ENCODE data around the gene SIN3A. TPM values are rescaled to one million over a fixed set of nuclear protein-coding genes. Genes with fewer than 3 reads are reported as not detected.

SIN3A gene
- total RNA-seq, 2 donors from 2014 or later, result 16.0 to 25.5 TPM

DNA sequence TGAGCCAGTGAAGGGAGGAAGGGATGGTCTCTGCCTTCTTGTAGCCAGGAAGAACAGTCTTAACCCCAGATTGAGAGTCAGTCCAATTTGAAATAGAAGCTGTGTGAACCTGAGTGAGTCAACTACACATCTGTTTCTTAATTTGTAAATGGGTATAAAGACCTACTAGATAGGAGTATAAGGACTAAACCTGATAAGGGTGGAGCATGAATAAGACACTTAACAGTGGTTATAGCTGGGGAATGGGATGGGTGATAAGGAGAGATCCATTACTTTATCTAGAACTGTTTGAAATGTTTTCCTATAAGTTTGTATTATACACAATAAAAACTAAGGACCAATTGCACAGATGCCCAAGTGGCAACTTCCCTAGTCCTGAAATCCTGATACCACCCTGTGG is 84.5 kb downstream of the SIN3A start:
- peak overlapping the region in 1 of 2 donors; percentile 96 for H3K27ac ChIP-seq
- H3K9me3 ChIP-seq, result no peaks in the 10 kb centered on the region
- H3K27me3 ChIP-seq, result no peaks in the 10 kb centered on the region
- DNase-seq (ENCODE audit: low spot score), result no peak
- TF ChIP-seq, protein P1, sequence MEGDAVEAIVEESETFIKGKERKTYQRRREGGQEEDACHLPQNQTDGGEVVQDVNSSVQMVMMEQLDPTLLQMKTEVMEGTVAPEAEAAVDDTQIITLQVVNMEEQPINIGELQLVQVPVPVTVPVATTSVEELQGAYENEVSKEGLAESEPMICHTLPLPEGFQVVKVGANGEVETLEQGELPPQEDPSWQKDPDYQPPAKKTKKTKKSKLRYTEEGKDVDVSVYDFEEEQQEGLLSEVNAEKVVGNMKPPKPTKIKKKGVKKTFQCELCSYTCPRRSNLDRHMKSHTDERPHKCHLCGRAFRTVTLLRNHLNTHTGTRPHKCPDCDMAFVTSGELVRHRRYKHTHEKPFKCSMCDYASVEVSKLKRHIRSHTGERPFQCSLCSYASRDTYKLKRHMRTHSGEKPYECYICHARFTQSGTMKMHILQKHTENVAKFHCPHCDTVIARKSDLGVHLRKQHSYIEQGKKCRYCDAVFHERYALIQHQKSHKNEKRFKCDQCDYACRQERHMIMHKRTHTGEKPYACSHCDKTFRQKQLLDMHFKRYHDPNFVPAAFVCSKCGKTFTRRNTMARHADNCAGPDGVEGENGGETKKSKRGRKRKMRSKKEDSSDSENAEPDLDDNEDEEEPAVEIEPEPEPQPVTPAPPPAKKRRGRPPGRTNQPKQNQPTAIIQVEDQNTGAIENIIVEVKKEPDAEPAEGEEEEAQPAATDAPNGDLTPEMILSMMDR (IDR thresholded peaks at IDR 0.05), result no peak
- H3K4me3 ChIP-seq, result no peak overlapping the region
- peaks cover 0 to 22% of the 10 kb centered on the region in 2 donors for H3K4me1 ChIP-seq
- peaks cover 62% of the 10 kb centered on the region for H3K36me3 ChIP-seq

DNA sequence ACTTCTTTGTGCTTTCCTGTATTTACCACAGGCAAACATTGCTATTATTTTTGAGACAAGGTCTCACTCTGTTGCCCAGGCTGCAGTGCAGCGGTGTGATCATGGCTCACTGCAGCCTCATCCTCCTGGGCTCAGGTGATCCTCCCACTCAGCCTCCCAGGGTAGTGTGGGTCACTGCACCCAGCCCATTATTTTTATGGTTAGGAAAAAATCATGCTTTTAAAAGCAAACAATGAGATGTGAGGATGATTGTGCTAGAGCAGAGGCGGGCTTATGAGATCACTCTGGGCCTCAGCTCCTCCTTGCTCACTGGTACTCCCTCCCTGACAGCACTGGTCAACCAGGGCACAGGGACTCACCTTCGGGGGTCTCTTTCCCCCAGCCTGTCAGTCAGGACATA is 85.3 kb downstream of the SIN3A start:
- Histone ChIP-seq H3K4me1 (peaks cover 0 to 22% of the 10 kb centered on the region in 2 donors), H3K4me3 (no peak overlapping the region), H3K27ac (no peak overlapping the region), H3K9me3 (no peaks in the 10 kb centered on the region), H3K36me3 (peaks cover 62% of the 10 kb centered on the region), H3K27me3 (no peaks in the 10 kb centered on the region)
- no peak for DNase-seq (ENCODE audit: low spot score)
- TF ChIP-seq, protein P1 (IDR thresholded peaks at IDR 0.05), result no peak

DNA sequence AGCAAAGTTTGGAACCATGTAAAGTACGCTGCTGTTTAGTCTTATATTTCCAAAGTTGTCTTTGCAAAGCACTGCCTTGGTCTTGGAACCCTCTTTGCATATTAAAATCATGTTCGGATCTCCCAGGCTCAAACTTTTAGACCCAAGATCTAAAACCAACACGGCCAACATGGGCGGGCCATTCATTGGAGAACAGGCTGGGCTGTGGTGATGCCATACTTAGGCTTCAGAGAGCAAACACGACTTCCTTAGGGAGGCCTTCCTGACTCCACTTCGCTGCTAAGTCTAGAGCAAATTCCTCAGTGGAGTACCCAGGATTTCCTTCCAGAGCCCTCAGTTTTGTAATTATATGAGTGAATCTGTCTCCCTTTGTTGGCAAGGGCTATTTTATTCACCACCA is 86.6 kb downstream of the SIN3A start:
- DNase-seq (ENCODE audit: low spot score), result no peak
- Histone ChIP-seq H3K36me3 (peaks cover 68% of the 10 kb centered on the region), H3K4me3 (no peak overlapping the region), H3K27me3 (no peaks in the 10 kb centered on the region), H3K4me1 (peaks cover 0 to 21% of the 10 kb centered on the region in 2 donors), H3K9me3 (no peaks in the 10 kb centered on the region), H3K27ac (no peak overlapping the region)
- TF ChIP-seq, protein P1 (IDR thresholded peaks at IDR 0.05), result no peak

DNA sequence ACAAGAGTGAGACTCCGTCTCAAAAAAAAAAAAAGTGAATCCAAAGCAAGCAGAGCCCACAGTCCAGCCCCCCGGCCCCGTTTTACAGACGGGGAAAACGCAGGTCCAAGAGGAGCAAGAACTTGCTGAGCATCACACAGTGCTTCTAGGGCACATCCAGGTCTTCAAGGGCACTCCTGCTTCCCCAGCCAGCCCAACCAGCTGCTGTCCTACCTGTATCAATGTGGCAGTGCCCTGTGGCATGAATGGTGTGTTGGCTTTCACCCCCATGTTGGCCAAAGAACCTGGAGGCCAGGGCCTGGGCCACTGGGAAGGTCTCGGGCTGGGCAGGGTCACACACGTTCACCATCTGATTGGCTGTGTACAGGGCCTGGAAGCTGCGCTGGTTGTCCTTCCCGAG is 87.7 kb downstream of the SIN3A start:
- peaks cover 79% of the 10 kb centered on the region for H3K36me3 ChIP-seq

DNA sequence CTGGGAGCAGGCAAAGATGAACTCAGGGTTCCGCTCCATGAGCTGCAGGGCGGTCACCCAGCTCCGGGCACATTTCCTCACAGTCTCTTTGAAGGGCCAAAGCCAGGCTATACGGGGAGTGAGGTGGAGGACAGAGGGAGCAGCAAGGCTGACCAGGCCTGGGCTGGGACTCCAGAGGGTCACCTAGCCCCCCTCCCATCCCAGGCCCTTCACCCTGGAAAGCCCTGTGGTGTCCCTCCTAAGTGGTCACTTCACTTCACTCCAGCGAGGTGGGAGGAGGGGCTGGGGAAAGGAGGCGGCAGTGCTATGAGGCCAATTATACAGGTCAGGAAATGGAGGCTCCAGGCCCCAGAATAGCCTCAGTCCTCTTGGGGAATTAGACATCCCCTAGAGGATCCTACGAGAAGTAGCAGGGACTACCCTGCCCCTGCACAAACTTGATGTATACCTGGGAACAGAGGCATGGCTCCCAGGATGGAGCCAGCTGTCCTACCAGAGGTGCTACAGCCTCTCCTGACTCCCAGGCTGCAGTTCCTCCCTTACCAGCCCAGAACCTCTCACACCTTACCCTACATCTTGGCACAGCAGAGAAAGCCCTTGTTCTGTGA is 88.7 kb downstream of the SIN3A start:
- no peaks in the 10 kb centered on the region for H3K9me3 ChIP-seq
- H3K27ac ChIP-seq, result no peak overlapping the region
- no peak overlapping the region for H3K4me3 ChIP-seq
- H3K4me1 ChIP-seq, result peaks cover 0 to 8% of the 10 kb centered on the region in 2 donors
- DNase-seq (ENCODE audit: low spot score), result no peak
- no peaks in the 10 kb centered on the region for H3K27me3 ChIP-seq
- H3K36me3 ChIP-seq, result peaks cover 89% of the 10 kb centered on the region
- TF ChIP-seq, protein P1 (IDR thresholded peaks at IDR 0.05), result no peak

More for the DNA sequence above, 87.7 kb downstream of the SIN3A start:
- Histone ChIP-seq H3K27me3 (no peaks in the 10 kb centered on the region), H3K27ac (no peak overlapping the region), H3K4me1 (peaks cover 0 to 10% of the 10 kb centered on the region in 2 donors), H3K9me3 (no peaks in the 10 kb centered on the region), H3K4me3 (no peak overlapping the region)
- TF ChIP-seq, protein P1 (IDR thresholded peaks at IDR 0.05), result no peak
- no peak for DNase-seq (ENCODE audit: low spot score)

Data from right atrium auricular region (tissue), 2 donors.